22Rv1 (cell line): Measurements from ENCODE around the gene IRAK2.

Source experiments
- H3K27ac ChIP-seq: fragments of 450-650 bp; 2 replicates; pipeline ENCODE4 v1.5.1; 2017
- CTCF ChIP-seq: fragments of 450-650 bp; IDR thresholded peaks from 2 replicates; pipeline ENCODE4 v1.5.1; 2017; ENCODE audit warnings: mild to moderate bottlenecking
- ZFX ChIP-seq: fragments of 450-650 bp; IDR thresholded peaks from 2 replicates; pipeline ENCODE4 v1.6.1; 2017; ENCODE audit warnings: antibody characterized with exemption, borderline replicate concordance

IRAK2 gene

GRCh38 chr3:10217359-10217758, 52.6 kb downstream of the IRAK2 start:
- no peak overlapping the region for H3K27ac ChIP-seq
- TF ChIP-seq CTCF (no peak), ZFX (no peak)

GRCh38 chr3:10219737-10220136, 55.0 kb downstream of the IRAK2 start:
- no peak overlapping the region for H3K27ac ChIP-seq

GRCh38 chr3:10223676-10224639, 59.2 kb downstream of the IRAK2 start:
- TF ChIP-seq CTCF (no peak), ZFX (no peak)
- no peak overlapping the region for H3K27ac ChIP-seq

More at GRCh38 chr3:10219737-10220136, 55.0 kb downstream of the IRAK2 start:
- no peak for TF ChIP-seq ZFX
- no peak for TF ChIP-seq CTCF

- H3K27ac ChIP-seq: no peak overlapping the region
- TF ChIP-seq ZFX (no peak), CTCF (peak; percentile 88)
These were observed 60.3 kb downstream of the IRAK2 start for GRCh38 chr3:10224794-10225665.

- no peak overlapping the region for H3K27ac ChIP-seq
- no peak for TF ChIP-seq ZFX
- no peak for TF ChIP-seq CTCF
These were observed 61.6 kb downstream of the IRAK2 start for GRCh38 chr3:10226293-10226692.

GRCh38 chr3:10228248-10228950, 63.7 kb downstream of the IRAK2 start:
- H3K27ac ChIP-seq: no peak overlapping the region
- TF ChIP-seq ZFX (no peak), CTCF (no peak)
